Spleen (tissue), 11 donors: ENCODE results near the gene PCNX2. TPM values are rescaled to one million over a fixed set of nuclear protein-coding genes. Genes with fewer than 3 reads are reported as not detected.

Source experiments
- DNase-seq: peaks from one replicate; pipeline ENCODE4 v3.0.0-alpha.2; 2020
- H3K27ac ChIP-seq, 8 donors: fragments of 200-600 bp; sonication (generic) in 7 of 8; 1 replicate in 4 of 8; 2 replicates in 4 of 8; pipeline versions ENCODE4 v1.5.0 to v1.8.0; 2016 to 2021; ENCODE audit warnings: inconsistent platforms in 4 of 8, mild to moderate bottlenecking in 4 of 8, moderate library complexity in 1 of 8
- H3K27me3 ChIP-seq, 7 donors: fragments of 200-600 bp; sonication (generic) in 6 of 7; replicated peaks in 1 of 7; 1 replicate in 4 of 7; 2 replicates in 3 of 7; pipeline versions ENCODE4 v1.5.0 to v1.8.0; 2016 to 2021; ENCODE audit warnings: inconsistent platforms in 3 of 7, mild to moderate bottlenecking in 1 of 7
- H3K36me3 ChIP-seq, 6 donors: fragments of 200-600 bp; sonication (generic) in 5 of 6; 1 replicate in 4 of 6; 2 replicates in 2 of 6; pipeline versions ENCODE4 v1.5.0 to v1.8.0; 2016 to 2021; ENCODE audit warnings: inconsistent platforms in 2 of 6
- H3K4me1 ChIP-seq, 6 donors: fragments of 200-600 bp; sonication (generic) in 5 of 6; 1 replicate in 3 of 6; 2 replicates in 3 of 6; pipeline versions ENCODE4 v1.5.0 to v1.8.0; 2016 to 2021; ENCODE audit warnings: inconsistent platforms in 3 of 6
- H3K4me3 ChIP-seq, 8 donors: fragments of 200-600 bp; sonication (generic) in 7 of 8; 1 replicate in 4 of 8; 2 replicates in 4 of 8; pipeline versions ENCODE4 v1.5.0 to v1.8.0; 2016 to 2021; ENCODE audit warnings: inconsistent platforms in 4 of 8, mild to moderate bottlenecking in 4 of 8, moderate library complexity in 2 of 8
- H3K9me3 ChIP-seq, 8 donors: fragments of 200-600 bp; sonication (generic) in 7 of 8; 1 replicate in 4 of 8; 2 replicates in 4 of 8; pipeline versions ENCODE4 v1.5.0 to v1.8.0; 2016 to 2021; ENCODE audit warnings: inconsistent platforms in 4 of 8
- POLR2A ChIP-seq, 3 donors: fragments of 450-650 bp; IDR thresholded peaks; one replicate each; pipeline ENCODE4 v1.5.1; 2017; ENCODE audit warnings: antibody characterized with exemption in 3 of 3, mild to moderate bottlenecking in 1 of 3
- POLR2AphosphoS5 ChIP-seq, 3 donors: sonication (generic); formaldehyde crosslinking; IDR thresholded peaks; one replicate each; pipeline ENCODE4 v1.5.1; 2017; ENCODE audit warnings: antibody characterized with exemption in 3 of 3
- WGBS, 5 donors: extraction: QIAGEN DNeasy Blood & Tissue Kit in 3 of 5; methylation state at CpG; one replicate each; pipeline versions ENCODE4 v1.1.5 to v1.1.7; 2013 to 2018; 5-methylcytosine and 5-hydroxymethylcytosine counted together
- intact Hi-C: fragments of 100-400 bp; cut with DNase I; formaldehyde crosslinking; loops from one replicate; pipeline ENCODE4 v1.15.0; 2023; ENCODE audit warnings: low total_unique reads
- polyA plus RNA-seq, 3 donors: library from polyadenylated mRNA; stranded (reverse); fragments of 200-250 nt; gene quantifications; one replicate each; pipeline ENCODE4 v1.2.1, GENCODE V29; 2013
- total RNA-seq, 7 donors: library from RNA; depleted of rRNA in 3 of 7; stranded (reverse); fragments of >200 nt in 3 of 7; fragmentation: NEBNext Ultra II Directional in 4 of 7; extraction: Animal tissue kit (Norgen Biotek cat#: 25700) in 4 of 7; gene quantifications; one replicate each; pipeline versions ENCODE4 v1.1.0 to v1.2.1, GENCODE V29; 2016 to 2021
- TF ChIP-seq, protein P1 (sequence below), 11 experiments: fragments of 200-600 bp in 7 of 11; fragments of 450-650 bp in 4 of 11; sonication (generic) in 4 of 11; IDR thresholded peaks in 8 of 11; conservative IDR thresholded peaks in 3 of 11; 1 replicate in 7 of 11; 2 replicates in 4 of 11; pipeline versions ENCODE4 v1.4.0 to v1.8.0; 2016 to 2021; ENCODE audit warnings: antibody characterized with exemption in 11 of 11, inconsistent platforms in 4 of 11, mild to moderate bottlenecking in 1 of 11
- donor health status: healthy with polysubstance abuse.
- donor health status: DM: no; HTN: no; CAD: no; lungs with moderate emphysema.
- donor health status: DM: no; HTN: no; CAD: no.
- donor health status: Bipolar disorder and iron deficiency.
- donor health status: healthy.
- donor health status: DM: no; HTN: no; CAD: no.
- donor health status: DM: yes; HTN: yes; CAD: no.

Gene PCNX2
- total and polyA plus RNA-seq, 10 donors: 4.0 to 26.5 (median 15.4) TPM

DNA sequence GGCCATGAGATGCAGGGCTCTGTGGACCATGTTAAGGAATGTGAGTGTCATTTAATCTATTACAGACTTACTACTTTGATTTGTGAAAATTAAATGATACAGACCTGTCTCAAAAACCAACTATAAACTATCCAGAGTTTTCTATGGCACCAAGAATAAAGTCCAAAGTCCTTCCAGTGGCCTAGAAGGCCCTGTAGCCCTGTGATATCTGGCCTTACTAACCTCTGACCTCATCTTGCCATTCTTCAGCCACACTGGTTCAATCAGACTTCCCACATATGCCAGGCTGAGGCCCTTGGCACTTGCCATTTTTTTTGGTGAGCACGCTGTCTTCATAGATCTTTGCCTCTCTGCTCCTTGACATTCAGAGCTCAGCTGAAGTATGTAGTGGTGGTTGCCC lies 337.5 kb downstream of the PCNX2 start:
- TF ChIP-seq POLR2AphosphoS5 (IDR thresholded peaks at IDR 0.05): no peak
- Histone ChIP-seq H3K27me3 (no peaks in the 10 kb centered on the region), H3K4me3 (no peak overlapping the region), H3K4me1 (peaks cover 0 to 12% (median 3%) of the 10 kb centered on the region in 6 donors), H3K9me3 (peaks cover 0 to 15% (median 11%) of the 10 kb centered on the region in 8 donors), H3K27ac (no peak overlapping the region), H3K36me3 (peaks cover 0 to 66% (median 26%) of the 10 kb centered on the region in 6 donors)
- no peak for DNase-seq
- intact Hi-C loops: loop anchor here (10.0 kb wide), 1 partner anchor 323 kb away; the partner anchor contains the start of gene SIPA1L2
- WGBS, 5 donors: 86 to 100% (median 96%) methylated on average over 1 of the region's 1 CpG

DNA sequence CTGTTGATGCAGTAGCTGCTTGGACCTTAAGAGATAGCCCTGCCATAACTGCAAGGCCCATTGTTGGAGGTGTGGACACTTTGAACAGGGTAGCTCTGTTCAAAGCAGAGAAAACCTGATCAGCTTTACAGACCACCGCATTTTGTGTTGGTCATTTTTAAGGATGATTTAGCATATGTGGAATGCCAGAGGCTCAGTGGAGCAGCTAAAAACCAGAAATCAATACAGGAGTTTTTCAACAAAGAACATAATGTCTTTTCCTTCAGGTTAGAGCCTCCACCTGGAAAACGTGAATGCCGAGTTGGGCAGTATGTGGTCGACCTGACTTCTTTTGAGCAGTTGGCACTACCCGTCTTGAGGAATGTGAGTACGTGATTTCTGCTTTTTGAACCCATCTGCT lies 339.4 kb downstream of the PCNX2 start:
- 94 to 97% (median 96%) methylated on average over 6 of the region's 6 CpGs for WGBS, 5 donors
- Histone ChIP-seq H3K27me3 (no peaks in the 10 kb centered on the region), H3K27ac (no peak overlapping the region), H3K4me3 (no peak overlapping the region), H3K9me3 (peaks cover 0 to 15% (median 11%) of the 10 kb centered on the region in 8 donors), H3K4me1 (peaks cover 8 to 23% (median 19%) of the 10 kb centered on the region in 6 donors), H3K36me3 (peaks cover 0 to 57% (median 26%) of the 10 kb centered on the region in 6 donors)
- intact Hi-C loops: loop anchor here (10.0 kb wide), 1 partner anchor 321 kb away; the partner anchor contains the start of gene SIPA1L2
- TF ChIP-seq POLR2A (IDR thresholded peaks at IDR 0.05): no peak
- no peak for TF ChIP-seq POLR2AphosphoS5 (IDR thresholded peaks at IDR 0.05)
- TF ChIP-seq, protein P1, sequence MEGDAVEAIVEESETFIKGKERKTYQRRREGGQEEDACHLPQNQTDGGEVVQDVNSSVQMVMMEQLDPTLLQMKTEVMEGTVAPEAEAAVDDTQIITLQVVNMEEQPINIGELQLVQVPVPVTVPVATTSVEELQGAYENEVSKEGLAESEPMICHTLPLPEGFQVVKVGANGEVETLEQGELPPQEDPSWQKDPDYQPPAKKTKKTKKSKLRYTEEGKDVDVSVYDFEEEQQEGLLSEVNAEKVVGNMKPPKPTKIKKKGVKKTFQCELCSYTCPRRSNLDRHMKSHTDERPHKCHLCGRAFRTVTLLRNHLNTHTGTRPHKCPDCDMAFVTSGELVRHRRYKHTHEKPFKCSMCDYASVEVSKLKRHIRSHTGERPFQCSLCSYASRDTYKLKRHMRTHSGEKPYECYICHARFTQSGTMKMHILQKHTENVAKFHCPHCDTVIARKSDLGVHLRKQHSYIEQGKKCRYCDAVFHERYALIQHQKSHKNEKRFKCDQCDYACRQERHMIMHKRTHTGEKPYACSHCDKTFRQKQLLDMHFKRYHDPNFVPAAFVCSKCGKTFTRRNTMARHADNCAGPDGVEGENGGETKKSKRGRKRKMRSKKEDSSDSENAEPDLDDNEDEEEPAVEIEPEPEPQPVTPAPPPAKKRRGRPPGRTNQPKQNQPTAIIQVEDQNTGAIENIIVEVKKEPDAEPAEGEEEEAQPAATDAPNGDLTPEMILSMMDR (IDR thresholded peaks at IDR 0.05 in 8 of 11, conservative IDR thresholded peaks at IDR 0.05 in 3 of 11): no peak
- no peak for DNase-seq

DNA sequence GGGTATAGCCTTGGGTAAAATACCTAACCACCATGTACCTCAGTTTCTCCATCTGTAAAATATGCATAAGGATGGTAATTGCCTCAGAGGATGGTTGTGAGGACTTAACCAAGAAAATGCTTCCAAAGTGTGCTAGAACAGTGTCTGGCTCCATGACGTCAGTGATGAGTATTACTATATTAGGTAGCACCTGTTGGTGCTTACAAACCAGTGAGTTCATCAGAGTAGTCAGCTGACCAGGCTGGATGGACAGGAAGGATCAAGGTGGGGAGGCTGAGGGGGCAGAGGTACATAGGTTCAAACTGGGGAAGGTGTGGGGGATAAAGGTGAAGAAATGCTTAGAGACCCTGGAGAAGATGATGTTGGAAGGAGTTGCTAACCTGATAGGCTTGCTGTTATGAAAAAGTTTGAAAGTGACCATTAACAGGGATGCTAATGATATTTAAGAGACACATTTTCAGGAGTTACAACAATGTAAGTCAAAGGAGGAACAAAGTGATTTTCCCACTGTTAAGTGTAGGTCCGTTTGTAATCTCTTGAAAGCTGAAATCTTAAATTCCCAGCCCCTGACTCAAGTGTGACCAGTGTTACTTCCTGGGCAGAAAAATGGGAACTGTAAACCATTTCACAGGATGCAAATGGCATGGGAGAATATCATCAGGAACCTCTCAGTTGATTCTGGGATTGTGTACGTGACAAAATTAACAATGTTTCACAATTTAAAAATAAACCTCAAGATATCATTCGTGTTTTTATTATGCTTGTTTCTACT lies 340.7 kb downstream of the PCNX2 start:
- Histone ChIP-seq H3K27me3 (no peaks in the 10 kb centered on the region), H3K27ac (no peak overlapping the region), H3K9me3 (peaks cover 0 to 15% (median 11%) of the 10 kb centered on the region in 8 donors), H3K4me3 (no peak overlapping the region), H3K4me1 (peaks cover 10 to 29% (median 24%) of the 10 kb centered on the region in 6 donors), H3K36me3 (peaks cover 0 to 44% (median 26%) of the 10 kb centered on the region in 6 donors)
- TF ChIP-seq POLR2A (IDR thresholded peaks at IDR 0.05) (no peak), POLR2AphosphoS5 (IDR thresholded peaks at IDR 0.05) (no peak)
- TF ChIP-seq, protein P1 (IDR thresholded peaks at IDR 0.05 in 8 of 11, conservative IDR thresholded peaks at IDR 0.05 in 3 of 11): no peak
- DNase-seq: no peak
- 83 to 93% (median 88%) methylated on average over 4 of the region's 4 CpGs for WGBS, 5 donors
- intact Hi-C loops: loop anchor here (10.0 kb wide), 1 partner anchor 320 kb away; the partner anchor contains the start of gene SIPA1L2

DNA sequence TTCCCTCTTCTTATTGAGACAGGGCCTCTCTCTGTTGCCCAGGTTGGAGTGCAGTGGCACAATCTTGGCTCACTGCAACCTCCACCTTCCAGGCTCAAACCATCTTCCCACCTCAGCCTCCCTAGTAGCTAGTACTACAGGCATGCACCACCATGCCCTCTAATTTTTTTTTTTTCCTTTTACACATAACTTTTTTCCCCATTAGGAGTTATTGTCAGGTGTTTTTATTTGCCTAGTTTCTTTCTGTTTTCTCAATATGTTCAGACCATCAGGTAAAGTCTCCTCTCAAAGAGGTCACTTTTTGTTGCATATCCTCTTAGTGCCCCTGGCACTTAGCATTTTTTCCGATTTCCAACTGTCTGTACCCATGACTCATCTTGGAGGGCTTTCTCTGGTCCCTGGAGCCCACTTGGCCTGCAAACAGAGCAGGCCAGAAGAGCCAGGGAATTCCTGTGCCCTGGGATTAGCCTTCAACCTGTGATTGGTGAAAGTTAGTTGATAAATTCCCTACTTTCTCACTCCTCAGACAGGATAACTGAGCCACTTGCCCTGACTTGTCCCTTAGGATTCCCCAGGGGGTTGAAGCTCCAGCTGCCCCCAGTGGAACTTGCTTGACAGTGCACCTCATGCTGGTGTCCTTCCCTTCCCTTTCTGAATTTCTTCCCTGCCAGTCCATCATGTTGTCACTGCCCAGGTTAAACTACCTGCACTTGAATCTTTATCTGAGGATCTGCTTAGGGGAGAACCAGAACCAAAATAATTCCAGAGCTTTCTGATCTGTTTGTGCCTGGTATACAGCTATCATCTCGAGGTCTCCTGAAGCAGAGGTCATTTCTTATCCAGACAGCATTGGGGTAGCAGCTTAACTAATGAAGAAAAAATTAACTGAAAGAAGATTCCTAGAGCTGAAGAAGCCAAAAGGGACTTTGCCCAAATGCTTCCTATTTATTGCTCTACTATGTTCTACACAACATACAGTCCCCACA lies 342.7 kb downstream of the PCNX2 start:
- TF ChIP-seq POLR2A (IDR thresholded peaks at IDR 0.05) (no peak), POLR2AphosphoS5 (IDR thresholded peaks at IDR 0.05) (no peak)
- TF ChIP-seq, protein P1 (IDR thresholded peaks at IDR 0.05 in 8 of 11, conservative IDR thresholded peaks at IDR 0.05 in 3 of 11): peak in 9 of 11 experiments; percentile 32 to 72 (median 65)
- no peak overlapping the region for H3K27ac ChIP-seq
- WGBS, 5 donors: 90 to 99% (median 95%) methylated on average over 2 of the region's 2 CpGs
- peaks cover 0 to 4% (median under 1%) of the 10 kb centered on the region in 8 donors for H3K9me3 ChIP-seq
- peaks cover 0 to 24% (median 11%) of the 10 kb centered on the region in 6 donors for H3K36me3 ChIP-seq
- no peak overlapping the region for H3K4me3 ChIP-seq
- H3K4me1 ChIP-seq: peaks cover 10 to 32% (median 28%) of the 10 kb centered on the region in 6 donors
- no peaks in the 10 kb centered on the region for H3K27me3 ChIP-seq
- intact Hi-C loops: loop anchor here (10.0 kb wide), 1 partner anchor 318 kb away; the partner anchor contains the start of gene SIPA1L2
- DNase-seq: no peak
